H9 (cell line): ENCODE data around the gene CYP27A1. TPM values are rescaled to one million over a fixed set of nuclear protein-coding genes. Genes with fewer than 3 reads are reported as not detected.

ENCODE experiments used
- DNase-seq: peaks from one replicate; pipeline ENCODE4 v3.0.0-alpha.2; 2017
- H2AFZ ChIP-seq: one replicate; pipeline ENCODE4 v1.6.1; 2013; ENCODE audit warnings: mild to moderate bottlenecking, low read length, control low read depth, moderate library complexity
- H2AK5ac ChIP-seq: 2 replicates; pipeline ENCODE4 v1.6.1; 2013; ENCODE audit warnings: low read length, control low read depth, mixed read lengths; ENCODE audit not compliant: insufficient read length
- H2BK120ac ChIP-seq: one replicate; pipeline ENCODE4 v1.6.1; 2013; ENCODE audit warnings: low read depth, mild to moderate bottlenecking, low read length, control low read depth, inconsistent platforms; ENCODE audit not compliant: poor library complexity, severe bottlenecking
- H2BK12ac ChIP-seq: 2 replicates; pipeline ENCODE4 v1.6.1; 2013; ENCODE audit warnings: low read length, control low read depth, mixed read lengths, low read depth; ENCODE audit not compliant: insufficient read length
- H2BK15ac ChIP-seq: 2 replicates; pipeline ENCODE4 v1.6.1; 2013; ENCODE audit warnings: low read depth, low read length, control low read depth
- H2BK20ac ChIP-seq: one replicate; pipeline ENCODE4 v1.6.1; 2013; ENCODE audit warnings: low read depth, mild to moderate bottlenecking, low read length, control low read depth, inconsistent platforms; ENCODE audit not compliant: poor library complexity, severe bottlenecking
- H2BK5ac ChIP-seq: 2 replicates; pipeline ENCODE4 v1.6.1; 2013; ENCODE audit warnings: low read length, control low read depth, mixed read lengths; ENCODE audit not compliant: insufficient read length
- H3K14ac ChIP-seq: 2 replicates; pipeline ENCODE4 v1.6.1; 2013; ENCODE audit warnings: low read length, control low read depth; ENCODE audit not compliant: insufficient read depth
- H3K18ac ChIP-seq: 2 replicates; pipeline ENCODE4 v1.6.1; 2013; ENCODE audit warnings: low read depth, mild to moderate bottlenecking, mixed read lengths, low read length, control low read depth; ENCODE audit not compliant: insufficient read length
- H3K23ac ChIP-seq: 2 replicates; pipeline ENCODE4 v1.6.1; 2013; ENCODE audit warnings: low read length, control low read depth, mixed read lengths, low read depth; ENCODE audit not compliant: insufficient read length
- H3K23me2 ChIP-seq: 2 replicates; pipeline ENCODE4 v1.6.1; 2013; ENCODE audit warnings: low read depth, mild to moderate bottlenecking, mixed read lengths, low read length, control low read depth; ENCODE audit not compliant: insufficient read length, poor library complexity, severe bottlenecking
- H3K27ac ChIP-seq: 2 replicates; pipeline ENCODE4 v1.5.1; 2013; ENCODE audit warnings: low read length, control low read depth, mixed read lengths, low read depth; ENCODE audit not compliant: insufficient read length
- H3K27me3 ChIP-seq: 2 replicates; pipeline ENCODE4 v1.6.1; 2013; ENCODE audit warnings: low read length, control low read depth, inconsistent platforms; ENCODE audit not compliant: insufficient read depth
- H3K4ac ChIP-seq: 2 replicates; pipeline ENCODE4 v1.6.1; 2013; ENCODE audit warnings: low read depth, mild to moderate bottlenecking, control low read depth, inconsistent platforms, low read length, moderate library complexity
- H3K4me1 ChIP-seq: 2 replicates; pipeline ENCODE4 v1.6.1; 2013; ENCODE audit warnings: low read length, control low read depth, inconsistent platforms; ENCODE audit not compliant: insufficient read depth
- H3K4me2 ChIP-seq: 2 replicates; pipeline ENCODE4 v1.6.1; 2013; ENCODE audit warnings: low read length, control low read depth, mixed read lengths; ENCODE audit not compliant: insufficient read length, insufficient read depth
- H3K56ac ChIP-seq: 2 replicates; pipeline ENCODE4 v1.6.1; 2013; ENCODE audit warnings: low read depth, mild to moderate bottlenecking, mixed read lengths, low read length, control low read depth; ENCODE audit not compliant: insufficient read length
- H3K79me1 ChIP-seq: 2 replicates; pipeline ENCODE4 v1.6.1; 2013; ENCODE audit warnings: low read depth, mild to moderate bottlenecking, moderate library complexity, low read length, control low read depth, inconsistent platforms; ENCODE audit not compliant: insufficient read depth, poor library complexity, severe bottlenecking
- H3K79me2 ChIP-seq: 2 replicates; pipeline ENCODE4 v1.6.1; 2013; ENCODE audit warnings: low read length, control low read depth, inconsistent platforms; ENCODE audit not compliant: insufficient read depth
- H3K9ac ChIP-seq: 2 replicates; pipeline ENCODE4 v1.6.1; 2013; ENCODE audit warnings: low read length, control low read depth, mixed read lengths; ENCODE audit not compliant: insufficient read length; ENCODE audit errors: extremely low read depth
- H3K9me3 ChIP-seq: one replicate; pipeline ENCODE4 v1.6.1; 2013; ENCODE audit warnings: low read depth, low read length, inconsistent platforms; ENCODE audit not compliant: control insufficient read depth
- H3T11ph ChIP-seq: one replicate; pipeline ENCODE4 v1.6.1; 2013; ENCODE audit warnings: mild to moderate bottlenecking, low read length, control low read depth, inconsistent platforms
- H4K20me1 ChIP-seq: one replicate; pipeline ENCODE4 v1.6.1; 2013; ENCODE audit not compliant: control insufficient read depth, insufficient read length, insufficient read depth
- H4K5ac ChIP-seq: 2 replicates; pipeline ENCODE4 v1.6.1; 2013; ENCODE audit warnings: low read depth, mild to moderate bottlenecking, mixed read lengths, low read length, control low read depth; ENCODE audit not compliant: insufficient read length
- H4K8ac ChIP-seq: replicated peaks from 2 replicates; pipeline ENCODE4 v1.6.1; 2013; ENCODE audit warnings: low read length, control low read depth, mixed read lengths, low read depth; ENCODE audit not compliant: insufficient read length
- H4K91ac ChIP-seq: 2 replicates; pipeline ENCODE4 v1.6.1; 2013; ENCODE audit warnings: low read depth, mild to moderate bottlenecking, moderate library complexity, mixed read lengths, low read length, control low read depth; ENCODE audit not compliant: insufficient read length
- H3K27ac Mint-ChIP-seq, 3 experiments: 2 replicates in 2 of 3; 3 replicates in 1 of 3; pipeline ENCODE4 v1.8.0; 2020 to 2021; ENCODE audit warnings: mixed read lengths in 3 of 3, mild to moderate bottlenecking in 1 of 3, moderate library complexity in 1 of 3
- H3K27me3 Mint-ChIP-seq: 2 replicates; pipeline ENCODE4 v1.8.0; 2021; ENCODE audit warnings: low read depth, mild to moderate bottlenecking, moderate library complexity, mixed read lengths
- H3K36me3 Mint-ChIP-seq, 3 experiments: 2 replicates in 2 of 3; 3 replicates in 1 of 3; pipeline ENCODE4 v1.8.0; 2020 to 2021; ENCODE audit warnings: low read depth in 3 of 3, mixed read lengths in 3 of 3; ENCODE audit not compliant: insufficient read depth in 1 of 3
- H3K4me1 Mint-ChIP-seq, 2 experiments: 2 replicates each; pipeline ENCODE4 v1.8.0; 2020; ENCODE audit warnings: mixed read lengths in 2 of 2
- H3K4me3 Mint-ChIP-seq, 2 experiments: 2 replicates in 1 of 2; 3 replicates in 1 of 2; pipeline ENCODE4 v1.8.0; 2020 to 2021; ENCODE audit warnings: mild to moderate bottlenecking in 2 of 2, mixed read lengths in 2 of 2, moderate library complexity in 1 of 2
- H3K9me3 Mint-ChIP-seq, 2 experiments: 2 replicates in 1 of 2; 3 replicates in 1 of 2; pipeline ENCODE4 v1.8.0; 2020; ENCODE audit warnings: mild to moderate bottlenecking in 2 of 2, mixed read lengths in 2 of 2, moderate library complexity in 1 of 2
- WGBS: extraction: QIAGEN DNeasy Blood & Tissue Kit; methylation state at CpG from one replicate; pipeline ENCODE4 v1.1.7; 2013; ENCODE audit warnings: missing lambda C conversion rate, low lambda C conversion rate, mixed read lengths; ENCODE audit not compliant: insufficient read length; ENCODE audit errors: extremely low coverage; 5-methylcytosine and 5-hydroxymethylcytosine counted together
- total RNA-seq: library from RNA; stranded (reverse); gene quantifications from 2 replicates; pipeline ENCODE4 v1.2.1, GENCODE V29; 2021
- TF ChIP-seq, protein P1 (sequence below): fragments of 200-600 bp; sonication (generic); conservative IDR thresholded peaks from 3 replicates; pipeline ENCODE4 v1.8.0; 2021; ENCODE audit warnings: antibody characterized with exemption, mild to moderate bottlenecking

CYP27A1 gene
- total RNA-seq, 1 experiment from 2014 or later = 3.1 TPM

DNA sequence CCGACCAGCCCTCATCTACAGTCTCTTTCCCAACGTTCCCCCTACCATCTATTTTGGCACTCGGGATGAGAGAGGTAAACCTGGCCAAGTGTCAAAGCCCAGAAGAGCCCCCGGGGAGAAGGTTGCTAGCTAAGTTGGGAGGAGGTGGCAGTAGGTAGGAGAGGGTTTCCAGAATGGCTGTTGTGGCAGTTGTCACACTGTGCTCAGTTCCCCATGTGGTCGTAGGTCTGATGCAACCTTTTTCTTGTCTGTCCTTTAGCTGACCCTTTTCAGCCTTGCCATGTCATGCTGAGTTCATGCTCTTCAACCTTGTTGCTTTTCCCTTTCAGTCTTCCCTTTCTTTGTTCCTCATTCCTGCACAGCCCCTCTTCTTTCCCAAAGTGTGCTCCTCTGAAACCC lies 36.8 kb upstream of the CYP27A1 start:
- Mint-ChIP-seq H3K9me3 (no peaks in the 10 kb centered on the region), H3K27me3 (no peaks in the 10 kb centered on the region), H3K4me1 (no peaks in the 10 kb centered on the region), H3K36me3 (peaks cover 50 to 88% (median 70%) of the 10 kb centered on the region in 3 experiments; a peak in 6 of 7 replicates), H3K4me3 (no peak overlapping the region), H3K27ac (peak overlapping the region in 2 of 3 experiments; percentile 0 to 82; a peak in 3 of 7 replicates)
- H4K8ac ChIP-seq = no peak overlapping the region
- TF ChIP-seq, protein P1, sequence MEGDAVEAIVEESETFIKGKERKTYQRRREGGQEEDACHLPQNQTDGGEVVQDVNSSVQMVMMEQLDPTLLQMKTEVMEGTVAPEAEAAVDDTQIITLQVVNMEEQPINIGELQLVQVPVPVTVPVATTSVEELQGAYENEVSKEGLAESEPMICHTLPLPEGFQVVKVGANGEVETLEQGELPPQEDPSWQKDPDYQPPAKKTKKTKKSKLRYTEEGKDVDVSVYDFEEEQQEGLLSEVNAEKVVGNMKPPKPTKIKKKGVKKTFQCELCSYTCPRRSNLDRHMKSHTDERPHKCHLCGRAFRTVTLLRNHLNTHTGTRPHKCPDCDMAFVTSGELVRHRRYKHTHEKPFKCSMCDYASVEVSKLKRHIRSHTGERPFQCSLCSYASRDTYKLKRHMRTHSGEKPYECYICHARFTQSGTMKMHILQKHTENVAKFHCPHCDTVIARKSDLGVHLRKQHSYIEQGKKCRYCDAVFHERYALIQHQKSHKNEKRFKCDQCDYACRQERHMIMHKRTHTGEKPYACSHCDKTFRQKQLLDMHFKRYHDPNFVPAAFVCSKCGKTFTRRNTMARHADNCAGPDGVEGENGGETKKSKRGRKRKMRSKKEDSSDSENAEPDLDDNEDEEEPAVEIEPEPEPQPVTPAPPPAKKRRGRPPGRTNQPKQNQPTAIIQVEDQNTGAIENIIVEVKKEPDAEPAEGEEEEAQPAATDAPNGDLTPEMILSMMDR = no peak
- no peaks in the 10 kb centered on the region for H3K23me2 ChIP-seq
- no peaks in the 10 kb centered on the region for H3K79me2 ChIP-seq
- no peak for DNase-seq
- no peaks in the 10 kb centered on the region for H3K4me1 ChIP-seq
- no peak overlapping the region for H4K5ac ChIP-seq
- H3K4me2 ChIP-seq = no peak overlapping the region
- no peaks in the 10 kb centered on the region for H3K79me1 ChIP-seq
- no peak overlapping the region for H3K27ac ChIP-seq
- no peak overlapping the region for H3K18ac ChIP-seq
- no peak overlapping the region for H3K14ac ChIP-seq
- no peak overlapping the region for H4K91ac ChIP-seq
- no peak overlapping the region for H2BK120ac ChIP-seq
- no peak overlapping the region for H3K56ac ChIP-seq
- no peak overlapping the region for H2BK12ac ChIP-seq
- no peaks in the 10 kb centered on the region for H3K27me3 ChIP-seq
- no peak overlapping the region for H2BK5ac ChIP-seq
- no peak overlapping the region for H2AK5ac ChIP-seq
- no CpG with 5 or more reads among the region's 5 CpGs for whole genome bisulfite sequencing
- H3K4ac ChIP-seq = no peak overlapping the region
- no peak overlapping the region for H2BK20ac ChIP-seq
- no peak overlapping the region for H2BK15ac ChIP-seq
- no peak overlapping the region for H2AFZ ChIP-seq
- no peaks in the 10 kb centered on the region for H4K20me1 ChIP-seq
- H3T11ph ChIP-seq = no peak overlapping the region
- H3K23ac ChIP-seq = no peak overlapping the region
- no peak overlapping the region for H3K9ac ChIP-seq
- H3K9me3 ChIP-seq = no peaks in the 10 kb centered on the region
